Smooth muscle cell of the umbilical artery (primary cell): ENCODE data around the gene PCMTD2. TPM values are rescaled to one million over a fixed set of nuclear protein-coding genes. Genes with fewer than 3 reads are reported as not detected.

ENCODE experiments used
- total RNA-seq: library from RNA; depleted of rRNA; stranded (reverse); fragments of >200 nt; gene quantifications from 2 replicates; pipeline ENCODE4 v1.2.3, GENCODE V29; 2014

The PCMTD2 gene
- total RNA-seq: 41.2 and 42.5 TPM in 2 replicates

GRCh38 chr20:64255361-64256281, at the start of gene PCMTD2:
PCMTD2 (plus strand) TSS chr20:64255748; CDS start chr20:64259966, 4,218 bp downstream.

Other genes starting within 250 kb of the PCMTD2 start
- 0.88 and 0.89 TPM in 2 replicates for gene C20orf204, start 219.6 kb upstream of the PCMTD2 start, total RNA-seq
- under 0.01 TPM in 1 of 2 replicates, not detected in the other for gene SOX18, start 206.1 kb upstream of the PCMTD2 start, total RNA-seq
- 27.2 and 35.3 TPM in 2 replicates for gene TCEA2, start 192.6 kb upstream of the PCMTD2 start, total RNA-seq
- 14.0 and 16.0 TPM in 2 replicates for gene RGS19, start 176.2 kb upstream of the PCMTD2 start, total RNA-seq
- gene OPRL1, start 175.7 kb upstream of the PCMTD2 start, total RNA-seq: 3.0 TPM in 2 replicates
- not detected in 2 replicates for gene LKAAEAR1, start 171.3 kb upstream of the PCMTD2 start, total RNA-seq
- not detected in 2 replicates for gene NPBWR2, start 148.2 kb upstream of the PCMTD2 start, total RNA-seq
- gene MYT1, start 91.3 kb upstream of the PCMTD2 start, total RNA-seq: not detected in 2 replicates